NCI-H1694 treated with DMSO at 0.1 percent for 48 hours (cell line): ENCODE results near the gene UBAP2.
A peak's percentile ranks its signal among the peaks of the same experiment; 100 is the strongest.

Experiments
- DNase-seq: peaks from one replicate; lab custom pipeline; 2025; lab: John Stamatoyannopoulos, UW

UBAP2 gene

GRCh38 chr9:34048727-34049629, at the start of gene UBAP2:
Gene UBAP2 (minus strand): TSS chr9:34048887. CDS start chr9:34017148, 31,739 bp downstream.
- peak; percentile 99 for DNase-seq

GRCh38 chr9:34098307-34098706, 49.6 kb upstream of the UBAP2 start:
- DNase-seq = peak; percentile 94

GRCh38 chr9:34097865-34098264, 49.2 kb upstream of the UBAP2 start:
- no peak for DNase-seq

GRCh38 chr9:34096751-34097150, 48.1 kb upstream of the UBAP2 start:
- DNase-seq = no peak

- DNase-seq = no peak
Measured at GRCh38 chr9:34093578-34093977, 44.9 kb upstream of the UBAP2 start.

GRCh38 chr9:34089311-34089710, 40.6 kb upstream of the UBAP2 start:
- DNase-seq = no peak

GRCh38 chr9:34087370-34087769, 38.7 kb upstream of the UBAP2 start:
- no peak for DNase-seq

GRCh38 chr9:34086864-34087263, 38.2 kb upstream of the UBAP2 start:
- DNase-seq = no peak

GRCh38 chr9:34085581-34086500, 37.2 kb upstream of the UBAP2 start:
- no peak for DNase-seq

- DNase-seq = no peak
Measured at GRCh38 chr9:34084562-34084961, 35.9 kb upstream of the UBAP2 start.

GRCh38 chr9:34079181-34079580, 30.5 kb upstream of the UBAP2 start:
- no peak for DNase-seq

- no peak for DNase-seq
Measured at GRCh38 chr9:34072868-34073590, 24.3 kb upstream of the UBAP2 start.

GRCh38 chr9:34072410-34072809, 23.7 kb upstream of the UBAP2 start:
- DNase-seq = no peak

GRCh38 chr9:34070606-34071324, 22.1 kb upstream of the UBAP2 start:
- no peak for DNase-seq

GRCh38 chr9:34069831-34070230, 21.1 kb upstream of the UBAP2 start:
- DNase-seq = no peak

- DNase-seq = no peak
Measured at GRCh38 chr9:34065541-34065940, 16.9 kb upstream of the UBAP2 start.

- DNase-seq = no peak
Measured at GRCh38 chr9:34059954-34060353, 11.3 kb upstream of the UBAP2 start.

GRCh38 chr9:34059281-34059680, 10.6 kb upstream of the UBAP2 start:
- DNase-seq = no peak

- no peak for DNase-seq
Measured at GRCh38 chr9:34049630-34050384, 1.1 kb upstream of the UBAP2 start.

- peak; percentile 20 for DNase-seq
Measured at GRCh38 chr9:34047864-34048726, 592 bp downstream of the UBAP2 start.
